H1 (cell line): ENCODE results near the gene POLR1G. TPM values are rescaled to one million over a fixed set of nuclear protein-coding genes. Genes with fewer than 3 reads are reported as not detected.
A peak's percentile ranks its signal among the peaks of the same experiment; 100 is the strongest.

ENCODE experiments used
- BACH1 ChIP-seq: IDR thresholded peaks from 2 replicates; pipeline ENCODE4 v1.6.1; 2012; ENCODE audit warnings: low read length, improper control_type of control experiment
- CEBPB ChIP-seq: IDR thresholded peaks from 2 replicates; pipeline ENCODE4 v1.6.1; 2012; ENCODE audit warnings: low read depth, low read length
- EGR1 ChIP-seq: IDR thresholded peaks from 2 replicates; pipeline ENCODE4 v1.6.1; 2011; ENCODE audit warnings: low read depth, low read length, borderline replicate concordance
- MAFK ChIP-seq: IDR thresholded peaks from 2 replicates; pipeline ENCODE4 v1.6.1; 2012; ENCODE audit warnings: low read depth, mild to moderate bottlenecking, improper control_type of control experiment, low read length
- RAD21 ChIP-seq, 2 experiments: IDR thresholded peaks in 1 of 2; conservative IDR thresholded peaks in 1 of 2; 2 replicates each; pipeline ENCODE4 v1.6.1; 2011; ENCODE audit warnings: low read depth in 2 of 2, low read length in 2 of 2, improper control_type of control experiment in 1 of 2, inconsistent platforms in 1 of 2, mild to moderate bottlenecking in 1 of 2, moderate library complexity in 1 of 2
- polyA plus RNA-seq, 7 experiments: library from polyadenylated mRNA; depleted of rRNA in 3 of 7; stranded (reverse) in 5 of 7; unstranded in 2 of 7; fragments of >200 nt in 5 of 7; fragments of 200-250 nt in 2 of 7; gene quantifications; 1 replicate in 5 of 7; 2 replicates in 1 of 7; 4 replicates in 1 of 7; pipeline versions ENCODE4 v1.2.1 to v1.2.3, GENCODE V29; 2011 to 2013; ENCODE audit warnings: missing spikeins in 2 of 7, mixed read lengths in 2 of 7
- total RNA-seq: library from RNA; stranded (reverse); fragmentation: NEBNext Ultra II Directional; extraction: Animal tissue kit (Norgen Biotek cat#: 25700); gene quantifications from 2 replicates; pipeline ENCODE4 v1.2.1, GENCODE V29; 2021
- TF ChIP-seq, protein P1 (sequence below): fragments of 300-600 bp; sonication (generic); IDR thresholded peaks from 2 replicates; pipeline ENCODE4 v1.7.1; 2012; ENCODE audit warnings: low read length, moderate library complexity, mild to moderate bottlenecking, inconsistent platforms; ENCODE audit not compliant: insufficient replicate concordance
- TF ChIP-seq, protein P2 (sequence below), 3 experiments: IDR thresholded peaks; 1 replicate in 2 of 3; 2 replicates in 1 of 3; pipeline versions ENCODE4 v1.5.1 to v1.6.1; 2011; ENCODE audit warnings: low read length in 3 of 3, mild to moderate bottlenecking in 3 of 3, inconsistent platforms in 2 of 3, low read depth in 1 of 3, moderate library complexity in 1 of 3; ENCODE audit not compliant: insufficient read depth in 1 of 3; ENCODE audit errors: control extremely low read depth in 1 of 3

Gene POLR1G
- total and polyA plus RNA-seq, 2 of the 8 experiments (the other 6 are each of a cell fraction or from before 2014, with no cell fraction given): 16.8 to 34.8 TPM

DNA sequence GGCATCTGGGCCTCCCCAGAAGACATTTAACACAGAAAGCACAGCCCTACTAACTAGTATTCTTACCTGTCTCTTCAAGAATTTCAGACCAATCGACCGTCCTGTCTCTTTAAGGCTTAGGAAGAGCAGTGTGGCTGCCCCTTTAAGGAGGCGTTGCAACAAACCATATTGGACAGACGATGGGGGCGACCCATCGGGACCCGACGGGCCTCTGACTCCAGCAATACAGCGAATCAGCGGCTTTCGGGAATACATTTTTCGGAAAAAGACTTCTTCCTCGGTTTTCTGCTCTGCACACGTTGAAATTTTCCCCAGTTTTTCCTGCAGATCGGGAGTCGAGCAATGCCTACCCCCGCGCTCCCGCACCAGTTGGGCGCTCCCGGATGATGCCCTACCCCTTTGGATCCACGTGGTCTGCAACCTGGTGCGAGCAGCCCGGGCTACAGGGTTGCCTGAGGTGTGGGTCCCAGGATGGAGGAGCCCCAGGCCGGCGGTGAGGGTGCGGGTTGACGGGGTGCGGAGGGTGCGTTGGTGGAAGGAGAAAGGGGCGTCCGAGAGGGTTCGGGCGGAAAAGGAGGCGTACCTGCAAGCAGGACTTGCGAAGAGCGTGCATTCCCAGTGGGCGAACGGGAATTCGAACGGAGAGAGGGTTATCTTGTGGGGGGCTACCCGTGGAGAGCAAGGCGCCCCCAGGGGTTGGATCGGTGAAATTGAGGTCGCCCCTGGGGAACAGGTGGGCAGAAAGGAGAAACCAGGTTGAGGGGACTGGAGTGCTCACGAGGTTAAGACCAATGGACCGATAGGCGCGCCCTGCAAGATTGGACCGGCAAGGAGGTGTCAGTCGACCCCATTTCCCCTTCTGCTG is at the start of gene POLR1G (continued):
- TF ChIP-seq, protein P1, sequence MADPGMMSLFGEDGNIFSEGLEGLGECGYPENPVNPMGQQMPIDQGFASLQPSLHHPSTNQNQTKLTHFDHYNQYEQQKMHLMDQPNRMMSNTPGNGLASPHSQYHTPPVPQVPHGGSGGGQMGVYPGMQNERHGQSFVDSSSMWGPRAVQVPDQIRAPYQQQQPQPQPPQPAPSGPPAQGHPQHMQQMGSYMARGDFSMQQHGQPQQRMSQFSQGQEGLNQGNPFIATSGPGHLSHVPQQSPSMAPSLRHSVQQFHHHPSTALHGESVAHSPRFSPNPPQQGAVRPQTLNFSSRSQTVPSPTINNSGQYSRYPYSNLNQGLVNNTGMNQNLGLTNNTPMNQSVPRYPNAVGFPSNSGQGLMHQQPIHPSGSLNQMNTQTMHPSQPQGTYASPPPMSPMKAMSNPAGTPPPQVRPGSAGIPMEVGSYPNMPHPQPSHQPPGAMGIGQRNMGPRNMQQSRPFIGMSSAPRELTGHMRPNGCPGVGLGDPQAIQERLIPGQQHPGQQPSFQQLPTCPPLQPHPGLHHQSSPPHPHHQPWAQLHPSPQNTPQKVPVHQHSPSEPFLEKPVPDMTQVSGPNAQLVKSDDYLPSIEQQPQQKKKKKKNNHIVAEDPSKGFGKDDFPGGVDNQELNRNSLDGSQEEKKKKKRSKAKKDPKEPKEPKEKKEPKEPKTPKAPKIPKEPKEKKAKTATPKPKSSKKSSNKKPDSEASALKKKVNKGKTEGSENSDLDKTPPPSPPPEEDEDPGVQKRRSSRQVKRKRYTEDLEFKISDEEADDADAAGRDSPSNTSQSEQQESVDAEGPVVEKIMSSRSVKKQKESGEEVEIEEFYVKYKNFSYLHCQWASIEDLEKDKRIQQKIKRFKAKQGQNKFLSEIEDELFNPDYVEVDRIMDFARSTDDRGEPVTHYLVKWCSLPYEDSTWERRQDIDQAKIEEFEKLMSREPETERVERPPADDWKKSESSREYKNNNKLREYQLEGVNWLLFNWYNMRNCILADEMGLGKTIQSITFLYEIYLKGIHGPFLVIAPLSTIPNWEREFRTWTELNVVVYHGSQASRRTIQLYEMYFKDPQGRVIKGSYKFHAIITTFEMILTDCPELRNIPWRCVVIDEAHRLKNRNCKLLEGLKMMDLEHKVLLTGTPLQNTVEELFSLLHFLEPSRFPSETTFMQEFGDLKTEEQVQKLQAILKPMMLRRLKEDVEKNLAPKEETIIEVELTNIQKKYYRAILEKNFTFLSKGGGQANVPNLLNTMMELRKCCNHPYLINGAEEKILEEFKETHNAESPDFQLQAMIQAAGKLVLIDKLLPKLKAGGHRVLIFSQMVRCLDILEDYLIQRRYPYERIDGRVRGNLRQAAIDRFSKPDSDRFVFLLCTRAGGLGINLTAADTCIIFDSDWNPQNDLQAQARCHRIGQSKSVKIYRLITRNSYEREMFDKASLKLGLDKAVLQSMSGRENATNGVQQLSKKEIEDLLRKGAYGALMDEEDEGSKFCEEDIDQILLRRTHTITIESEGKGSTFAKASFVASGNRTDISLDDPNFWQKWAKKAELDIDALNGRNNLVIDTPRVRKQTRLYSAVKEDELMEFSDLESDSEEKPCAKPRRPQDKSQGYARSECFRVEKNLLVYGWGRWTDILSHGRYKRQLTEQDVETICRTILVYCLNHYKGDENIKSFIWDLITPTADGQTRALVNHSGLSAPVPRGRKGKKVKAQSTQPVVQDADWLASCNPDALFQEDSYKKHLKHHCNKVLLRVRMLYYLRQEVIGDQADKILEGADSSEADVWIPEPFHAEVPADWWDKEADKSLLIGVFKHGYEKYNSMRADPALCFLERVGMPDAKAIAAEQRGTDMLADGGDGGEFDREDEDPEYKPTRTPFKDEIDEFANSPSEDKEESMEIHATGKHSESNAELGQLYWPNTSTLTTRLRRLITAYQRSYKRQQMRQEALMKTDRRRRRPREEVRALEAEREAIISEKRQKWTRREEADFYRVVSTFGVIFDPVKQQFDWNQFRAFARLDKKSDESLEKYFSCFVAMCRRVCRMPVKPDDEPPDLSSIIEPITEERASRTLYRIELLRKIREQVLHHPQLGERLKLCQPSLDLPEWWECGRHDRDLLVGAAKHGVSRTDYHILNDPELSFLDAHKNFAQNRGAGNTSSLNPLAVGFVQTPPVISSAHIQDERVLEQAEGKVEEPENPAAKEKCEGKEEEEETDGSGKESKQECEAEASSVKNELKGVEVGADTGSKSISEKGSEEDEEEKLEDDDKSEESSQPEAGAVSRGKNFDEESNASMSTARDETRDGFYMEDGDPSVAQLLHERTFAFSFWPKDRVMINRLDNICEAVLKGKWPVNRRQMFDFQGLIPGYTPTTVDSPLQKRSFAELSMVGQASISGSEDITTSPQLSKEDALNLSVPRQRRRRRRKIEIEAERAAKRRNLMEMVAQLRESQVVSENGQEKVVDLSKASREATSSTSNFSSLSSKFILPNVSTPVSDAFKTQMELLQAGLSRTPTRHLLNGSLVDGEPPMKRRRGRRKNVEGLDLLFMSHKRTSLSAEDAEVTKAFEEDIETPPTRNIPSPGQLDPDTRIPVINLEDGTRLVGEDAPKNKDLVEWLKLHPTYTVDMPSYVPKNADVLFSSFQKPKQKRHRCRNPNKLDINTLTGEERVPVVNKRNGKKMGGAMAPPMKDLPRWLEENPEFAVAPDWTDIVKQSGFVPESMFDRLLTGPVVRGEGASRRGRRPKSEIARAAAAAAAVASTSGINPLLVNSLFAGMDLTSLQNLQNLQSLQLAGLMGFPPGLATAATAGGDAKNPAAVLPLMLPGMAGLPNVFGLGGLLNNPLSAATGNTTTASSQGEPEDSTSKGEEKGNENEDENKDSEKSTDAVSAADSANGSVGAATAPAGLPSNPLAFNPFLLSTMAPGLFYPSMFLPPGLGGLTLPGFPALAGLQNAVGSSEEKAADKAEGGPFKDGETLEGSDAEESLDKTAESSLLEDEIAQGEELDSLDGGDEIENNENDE: no peak
- TF ChIP-seq CEBPB (peak; percentile 26; the same call in 1 of the 2 replicates), MAFK (no peak), RAD21 (IDR thresholded peaks at IDR 0.05 in 1 of 2, conservative IDR thresholded peaks at IDR 0.05 in 1 of 2; ENCODE audit: low read depth in 2 of 2, low read length in 2 of 2) (no peak), EGR1 (peak; percentile 58; the same call in 1 of the 2 replicates), BACH1 (no peak)
- TF ChIP-seq, protein P2, sequence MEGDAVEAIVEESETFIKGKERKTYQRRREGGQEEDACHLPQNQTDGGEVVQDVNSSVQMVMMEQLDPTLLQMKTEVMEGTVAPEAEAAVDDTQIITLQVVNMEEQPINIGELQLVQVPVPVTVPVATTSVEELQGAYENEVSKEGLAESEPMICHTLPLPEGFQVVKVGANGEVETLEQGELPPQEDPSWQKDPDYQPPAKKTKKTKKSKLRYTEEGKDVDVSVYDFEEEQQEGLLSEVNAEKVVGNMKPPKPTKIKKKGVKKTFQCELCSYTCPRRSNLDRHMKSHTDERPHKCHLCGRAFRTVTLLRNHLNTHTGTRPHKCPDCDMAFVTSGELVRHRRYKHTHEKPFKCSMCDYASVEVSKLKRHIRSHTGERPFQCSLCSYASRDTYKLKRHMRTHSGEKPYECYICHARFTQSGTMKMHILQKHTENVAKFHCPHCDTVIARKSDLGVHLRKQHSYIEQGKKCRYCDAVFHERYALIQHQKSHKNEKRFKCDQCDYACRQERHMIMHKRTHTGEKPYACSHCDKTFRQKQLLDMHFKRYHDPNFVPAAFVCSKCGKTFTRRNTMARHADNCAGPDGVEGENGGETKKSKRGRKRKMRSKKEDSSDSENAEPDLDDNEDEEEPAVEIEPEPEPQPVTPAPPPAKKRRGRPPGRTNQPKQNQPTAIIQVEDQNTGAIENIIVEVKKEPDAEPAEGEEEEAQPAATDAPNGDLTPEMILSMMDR (IDR thresholded peaks at IDR 0.05; ENCODE audit: control extremely low read depth in 1 of 3, insufficient read depth in 1 of 3, low read depth in 1 of 3, low read length in 3 of 3): no peak
